ENCODE data around the gene TEKT5.
"Not testable (repeated sequence)": the region's sequence is repeated elsewhere in the genome, so short reads cannot be mapped to it uniquely, and the experiment has no call there.

TEKT5 gene

GRCh38 chr16:10684511-10685151 lies 10.1 kb downstream of the TEKT5 start:
- DNase-seq = no peak

GRCh38 chr16:10683170-10683569 lies 11.6 kb downstream of the TEKT5 start:
- no peak for DNase-seq

- DNase-seq = no peak
Measured at GRCh38 chr16:10682604-10683003, 12.1 kb downstream of the TEKT5 start.

- DNase-seq = no peak
Measured at GRCh38 chr16:10681310-10682308, 13.1 kb downstream of the TEKT5 start.

- no peak for DNase-seq
Measured at GRCh38 chr16:10679921-10680320, 14.8 kb downstream of the TEKT5 start.

GRCh38 chr16:10679441-10679840 lies 15.3 kb downstream of the TEKT5 start:
- DNase-seq = not testable (repeated sequence)

GRCh38 chr16:10678655-10679054 lies 16.1 kb downstream of the TEKT5 start:
- DNase-seq = no peak

GRCh38 chr16:10676284-10676683 lies 18.4 kb downstream of the TEKT5 start:
- no peak for DNase-seq

GRCh38 chr16:10675861-10676260 lies 18.9 kb downstream of the TEKT5 start:
- DNase-seq = no peak

GRCh38 chr16:10675216-10675615 lies 19.5 kb downstream of the TEKT5 start:
- no peak for DNase-seq

- no peak for DNase-seq
Measured at GRCh38 chr16:10671729-10672128, 23.0 kb downstream of the TEKT5 start.

- DNase-seq = no peak
Measured at GRCh38 chr16:10669791-10670190, 24.9 kb downstream of the TEKT5 start.

GRCh38 chr16:10668322-10669045 lies 26.2 kb downstream of the TEKT5 start:
- no peak for DNase-seq

GRCh38 chr16:10667239-10667638 lies 27.5 kb downstream of the TEKT5 start:
- DNase-seq = no peak

GRCh38 chr16:10666291-10666690 lies 28.4 kb downstream of the TEKT5 start:
- no peak for DNase-seq

GRCh38 chr16:10665166-10665565 lies 29.6 kb downstream of the TEKT5 start:
- DNase-seq = no peak

- no peak for DNase-seq
Measured at GRCh38 chr16:10664720-10665126, 30.0 kb downstream of the TEKT5 start.

- DNase-seq = no peak
Measured at GRCh38 chr16:10663744-10664143, 31.0 kb downstream of the TEKT5 start.

- no peak for DNase-seq
Measured at GRCh38 chr16:10663146-10663545, 31.6 kb downstream of the TEKT5 start.

GRCh38 chr16:10662212-10662611 lies 32.5 kb downstream of the TEKT5 start:
- DNase-seq = no peak

- DNase-seq = no peak
Measured at GRCh38 chr16:10661737-10662136, 33.0 kb downstream of the TEKT5 start.

GRCh38 chr16:10660950-10661635 lies 33.6 kb downstream of the TEKT5 start:
- no peak for DNase-seq

- DNase-seq = no peak
Measured at GRCh38 chr16:10658943-10659342, 35.8 kb downstream of the TEKT5 start.

All from activated effector memory CD4-positive, alpha-beta T cell treated with Interleukin-2 at 50 U/mL for 16 hours (primary cell).